Aorta (tissue), 5 donors: ENCODE measurements around the gene COL6A3. TPM values are rescaled to one million over a fixed set of nuclear protein-coding genes. Genes with fewer than 3 reads are reported as not detected.
A peak's percentile ranks its signal among the peaks of the same experiment; 100 is the strongest.
"Not testable (repeated sequence)": the region's sequence is repeated elsewhere in the genome, so short reads cannot be mapped to it uniquely, and the experiment has no call there.

Experiments
- ATAC-seq: fragments of 200-7000 bp; cut with Tn5 transposase; one replicate; pipeline ENCODE4 v1.9.1; 2022; ENCODE audit warnings: moderate library complexity; ENCODE audit not compliant: low FRiP score
- DNase-seq, 2 donors: peaks; one replicate each; pipeline ENCODE4 v3.0.0-alpha.2; 2020
- H3K27ac ChIP-seq, 2 donors: one replicate each; pipeline ENCODE4 v1.5.1; 2013; ENCODE audit warnings: low read length in 2 of 2, mild to moderate bottlenecking in 2 of 2, moderate library complexity in 2 of 2, control low read depth in 1 of 2, inconsistent platforms in 1 of 2, low read depth in 1 of 2
- H3K27me3 ChIP-seq, 2 donors: one replicate each; pipeline ENCODE4 v1.6.1; 2013; ENCODE audit warnings: control low read depth in 1 of 2, low read length in 1 of 2, mild to moderate bottlenecking in 1 of 2, moderate library complexity in 1 of 2; ENCODE audit not compliant: insufficient read depth in 2 of 2, control insufficient read depth in 1 of 2
- H3K36me3 ChIP-seq, 2 donors: one replicate each; pipeline ENCODE4 v1.6.1; 2013; ENCODE audit warnings: control low read depth in 1 of 2, low read length in 1 of 2, mild to moderate bottlenecking in 1 of 2; ENCODE audit not compliant: insufficient read depth in 2 of 2, control insufficient read depth in 1 of 2
- H3K4me1 ChIP-seq, 2 donors: one replicate each; pipeline ENCODE4 v1.6.1; 2013; ENCODE audit warnings: low read length in 2 of 2, control low read depth in 1 of 2, mild to moderate bottlenecking in 1 of 2, moderate library complexity in 1 of 2; ENCODE audit not compliant: insufficient read depth in 2 of 2, control insufficient read depth in 1 of 2
- H3K4me3 ChIP-seq, 2 donors: one replicate each; pipeline ENCODE4 v1.5.1; 2013; ENCODE audit warnings: low read length in 2 of 2, control low read depth in 1 of 2, mild to moderate bottlenecking in 1 of 2
- H3K9me3 ChIP-seq: one replicate; pipeline ENCODE4 v1.6.1; 2013; ENCODE audit warnings: mild to moderate bottlenecking, low read length; ENCODE audit not compliant: control insufficient read depth
- WGBS, 2 donors: extraction: QIAGEN DNeasy Blood & Tissue Kit; methylation state at CpG; one replicate each; pipeline ENCODE4 v1.1.7; 2013; 5-methylcytosine and 5-hydroxymethylcytosine counted together
- intact Hi-C, 2 donors: fragments of 100-400 bp; cut with DNase I; formaldehyde crosslinking; loops; one replicate each; pipeline versions ENCODE4 v1.14.2 to v1.15.0; 2022
- polyA plus RNA-seq, 2 donors: library from polyadenylated mRNA; stranded (reverse); fragments of 200-250 nt; gene quantifications; one replicate each; pipeline ENCODE4 v1.2.3, GENCODE V29; 2013
- total RNA-seq, 2 donors: library from RNA; stranded (reverse); fragmentation: NEBNext Ultra II Directional; extraction: Animal tissue kit (Norgen Biotek cat#: 25700); gene quantifications; one replicate each; pipeline ENCODE4 v1.2.1, GENCODE V29; 2021
- donor health status: healthy with polysubstance abuse.
- donor health status: Bipolar disorder and iron deficiency.
- donor health status: DM: no; HTN: no; CAD: no.
- donor health status: DM: no; HTN: no; CAD: no.
- donor health status: DM: yes; HTN: yes; CAD: no.

Gene COL6A3
- total and polyA plus RNA-seq, 4 donors, result 7.3 to 289 (median 122) TPM

- WGBS, 2 donors, result 2 to 13% methylated on average over 4 of the region's 4 CpGs
- Histone ChIP-seq H3K4me1 (peaks cover 0 to 5% of the 10 kb centered on the region in 2 donors), H3K27me3 (no peaks in the 10 kb centered on the region), H3K9me3 (no peaks in the 10 kb centered on the region), H3K36me3 (no peaks in the 10 kb centered on the region), H3K27ac (no peak overlapping the region), H3K4me3 (no peak overlapping the region)
- no peak for ATAC-seq
- DNase-seq, result no peak
- intact Hi-C loops, result no loop called here
These were observed 104.5 kb downstream of the COL6A3 start for GRCh38 chr2:237309416-237309815.

GRCh38 chr2:237309011-237309410 lies 105.0 kb downstream of the COL6A3 start:
- no peaks in the 10 kb centered on the region for H3K36me3 ChIP-seq
- H3K9me3 ChIP-seq, result no peaks in the 10 kb centered on the region
- WGBS, 2 donors, result 34 to 41% methylated on average over 3 of the region's 3 CpGs
- peak overlapping the region in 1 of 2 donors; percentile 26 for H3K27ac ChIP-seq
- no peak overlapping the region for H3K4me3 ChIP-seq
- peaks cover 0 to 5% of the 10 kb centered on the region in 2 donors for H3K4me1 ChIP-seq
- intact Hi-C loops, result no loop called here
- DNase-seq, result no peak
- ATAC-seq, result no peak
- H3K27me3 ChIP-seq, result no peaks in the 10 kb centered on the region

GRCh38 chr2:237307474-237307873 lies 106.5 kb downstream of the COL6A3 start:
- intact Hi-C loops, result no loop called here
- Histone ChIP-seq H3K27ac (no peak overlapping the region), H3K27me3 (no peaks in the 10 kb centered on the region), H3K36me3 (no peaks in the 10 kb centered on the region), H3K9me3 (no peaks in the 10 kb centered on the region), H3K4me3 (no peak overlapping the region), H3K4me1 (peaks cover 0 to 5% of the 10 kb centered on the region in 2 donors)
- ATAC-seq (peak; percentile 52), DNase-seq (no peak)
- 52 to 55% methylated on average over 7 of the region's 7 CpGs for WGBS, 2 donors

GRCh38 chr2:237306787-237307170 lies 107.2 kb downstream of the COL6A3 start:
- Histone ChIP-seq H3K4me1 (peaks cover 0 to 5% of the 10 kb centered on the region in 2 donors), H3K27me3 (no peaks in the 10 kb centered on the region), H3K36me3 (no peaks in the 10 kb centered on the region), H3K4me3 (no peak overlapping the region), H3K9me3 (no peaks in the 10 kb centered on the region), H3K27ac (no peak overlapping the region)
- ATAC-seq, result no peak
- 91 to 93% methylated on average over 3 of the region's 3 CpGs for WGBS, 2 donors
- intact Hi-C loops, result no loop called here
- no peak for DNase-seq

GRCh38 chr2:237306083-237306786 lies 107.7 kb downstream of the COL6A3 start:
- ATAC-seq (no peak), DNase-seq (no peak)
- Histone ChIP-seq H3K27ac (no peak overlapping the region), H3K36me3 (no peaks in the 10 kb centered on the region), H3K4me1 (peaks cover 0 to 5% of the 10 kb centered on the region in 2 donors), H3K27me3 (no peaks in the 10 kb centered on the region), H3K4me3 (no peak overlapping the region), H3K9me3 (no peaks in the 10 kb centered on the region)
- intact Hi-C loops, result no loop called here
- 78 to 85% methylated on average over 7 of the region's 7 CpGs for WGBS, 2 donors

DNA sequence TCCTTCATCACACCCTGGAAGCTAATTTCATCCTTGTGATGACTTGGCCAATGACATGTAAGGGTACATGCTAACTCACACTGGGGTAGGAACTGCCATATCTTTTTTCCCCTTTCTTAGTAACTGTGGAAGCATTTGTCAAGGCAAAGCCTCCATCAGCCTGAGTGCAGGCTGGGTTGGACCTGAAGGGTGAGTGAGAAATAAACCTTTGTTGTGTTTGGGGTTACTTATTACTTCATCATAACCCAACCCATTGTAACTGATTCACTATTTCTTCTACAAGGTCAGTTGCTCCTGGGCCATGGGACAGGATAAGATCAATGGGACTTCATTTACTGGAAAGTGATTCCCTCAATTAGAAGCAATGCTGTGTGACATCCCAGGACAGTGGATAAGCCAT lies 108.4 kb downstream of the COL6A3 start:
- Histone ChIP-seq H3K27ac (no peak overlapping the region), H3K4me3 (no peak overlapping the region), H3K36me3 (no peaks in the 10 kb centered on the region), H3K4me1 (peaks cover 0 to 5% of the 10 kb centered on the region in 2 donors), H3K9me3 (no peaks in the 10 kb centered on the region), H3K27me3 (no peaks in the 10 kb centered on the region)
- no peak for ATAC-seq
- intact Hi-C loops, result no loop called here
- DNase-seq, result no peak

DNA sequence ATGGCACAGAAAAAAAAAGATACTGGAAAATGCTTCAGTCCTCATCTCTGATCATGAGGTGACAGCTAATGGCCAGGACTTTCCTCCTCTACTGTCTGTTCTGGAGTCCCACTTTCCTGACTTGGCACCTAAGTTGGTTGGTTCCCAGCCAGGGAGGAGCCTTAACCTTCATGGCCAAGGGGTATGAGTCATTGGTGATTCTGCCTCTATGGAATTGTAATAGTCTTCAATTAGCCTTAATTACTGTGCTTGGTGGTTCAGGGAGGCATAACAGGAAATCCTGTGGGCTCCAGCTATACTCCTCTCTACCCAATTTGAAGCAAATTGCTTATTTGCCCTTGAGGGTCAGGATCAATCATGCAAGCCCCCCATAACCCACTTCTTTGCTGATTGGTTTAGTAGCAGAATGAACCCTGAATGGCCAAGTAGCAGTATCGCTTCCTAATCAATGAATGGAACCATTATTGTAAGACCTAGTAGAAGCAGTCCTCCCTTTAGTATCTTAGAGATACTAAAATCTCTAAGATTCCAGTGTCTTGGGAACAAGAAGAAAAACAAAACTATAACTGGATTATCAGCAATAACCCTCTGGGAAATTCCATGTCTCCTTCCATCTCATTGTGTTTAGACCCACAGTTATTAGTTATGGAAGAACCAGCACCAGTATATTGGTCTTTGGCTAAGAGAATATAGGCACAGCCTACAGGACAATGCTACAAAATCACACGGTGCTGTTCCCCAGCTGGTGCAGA lies 109.0 kb downstream of the COL6A3 start:
- Histone ChIP-seq H3K36me3 (no peaks in the 10 kb centered on the region), H3K27me3 (no peaks in the 10 kb centered on the region), H3K27ac (no peak overlapping the region), H3K4me1 (peaks cover 1 to 5% of the 10 kb centered on the region in 2 donors), H3K4me3 (no peak overlapping the region), H3K9me3 (no peaks in the 10 kb centered on the region)
- 69 to 74% methylated on average over 2 of the region's 2 CpGs for WGBS, 2 donors
- ATAC-seq, result no peak
- no peak for DNase-seq
- intact Hi-C loops, result no loop called here

GRCh38 chr2:237303244-237303643 lies 110.7 kb downstream of the COL6A3 start:
- intact Hi-C loops, H3K4me1 ChIP-seq, H3K4me3 ChIP-seq, H3K9me3 ChIP-seq, H3K36me3 ChIP-seq, H3K27ac ChIP-seq, H3K27me3 ChIP-seq, ATAC-seq, DNase-seq: not testable (repeated sequence)
- WGBS, 2 donors, result 49 to 93% methylated on average over 1 of the region's 1 CpG

DNA sequence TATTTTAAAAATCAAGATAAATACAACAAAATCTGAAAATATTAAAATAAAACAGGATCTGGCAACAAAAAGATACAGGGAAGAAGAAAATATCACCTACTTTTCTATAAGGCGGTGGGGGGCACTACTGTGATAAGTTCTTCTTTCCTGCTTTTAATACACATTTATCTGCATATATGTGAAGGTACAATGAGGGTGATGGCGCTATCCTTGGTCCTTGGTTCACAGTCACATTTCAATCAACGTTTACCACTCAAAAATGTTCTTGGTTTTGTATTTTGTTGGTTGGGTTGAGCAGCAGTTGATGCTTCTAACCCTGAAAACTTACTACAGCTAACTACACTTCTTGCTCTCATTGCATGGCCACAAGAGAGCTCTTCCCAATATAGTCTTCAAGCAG lies 112.4 kb downstream of the COL6A3 start:
- no peak for DNase-seq
- Histone ChIP-seq H3K9me3 (no peaks in the 10 kb centered on the region), H3K36me3 (no peaks in the 10 kb centered on the region), H3K4me3 (no peak overlapping the region), H3K4me1 (peaks cover under 1 to 3% of the 10 kb centered on the region in 2 donors), H3K27me3 (no peaks in the 10 kb centered on the region), H3K27ac (no peak overlapping the region)
- ATAC-seq, result no peak
- WGBS, 2 donors, result 94 to 96% methylated on average over 3 of the region's 3 CpGs
- intact Hi-C loops, result no loop called here
